NB4 (cell line): ENCODE measurements around the gene UBE2A.

ENCODE experiments used
- CTCF ChIP-seq: IDR thresholded peaks from one replicate; pipeline ENCODE4 v1.5.1; 2012; ENCODE audit warnings: low read depth, low read length
- TF ChIP-seq, protein P1 (sequence below): IDR thresholded peaks from 2 replicates; pipeline ENCODE4 v1.6.1; 2011; ENCODE audit warnings: low read depth, low read length

- TF ChIP-seq CTCF = no peak
- TF ChIP-seq, protein P1, sequence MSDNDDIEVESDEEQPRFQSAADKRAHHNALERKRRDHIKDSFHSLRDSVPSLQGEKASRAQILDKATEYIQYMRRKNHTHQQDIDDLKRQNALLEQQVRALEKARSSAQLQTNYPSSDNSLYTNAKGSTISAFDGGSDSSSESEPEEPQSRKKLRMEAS = no peak
Measured at GRCh38 chrX:119549327-119550016, 24.9 kb upstream of the UBE2A start.
